Sciatic nerve (tissue), 2 donors: Measurements from ENCODE around the gene CCDC110. TPM values are rescaled to one million over a fixed set of nuclear protein-coding genes. Genes with fewer than 3 reads are reported as not detected.

Experiments used
- ATAC-seq: fragments of 200-7000 bp; cut with Tn5 transposase; one replicate; pipeline ENCODE4 v1.9.1; 2020; ENCODE audit warnings: mild to moderate bottlenecking, moderate library complexity
- DNase-seq: peaks from one replicate; pipeline ENCODE4 v3.0.0-alpha.2; 2020; ENCODE audit warnings: low spot score
- intact Hi-C: fragments of 100-400 bp; cut with DNase I; formaldehyde crosslinking; loops from one replicate; pipeline ENCODE4 v1.14.2; 2022
- total RNA-seq: library from RNA; stranded (reverse); fragmentation: NEBNext Ultra II Directional; extraction: Animal tissue kit (Norgen Biotek cat#: 25700); gene quantifications from one replicate; pipeline ENCODE4 v1.2.1, GENCODE V29; 2021
- donor health status: DM: no; HTN: no; CAD: no.
- donor health status: DM: no; HTN: no; CAD: no.

Gene CCDC110
- total RNA-seq, 1 donor from 2014 or later, result 0.36 TPM

DNA sequence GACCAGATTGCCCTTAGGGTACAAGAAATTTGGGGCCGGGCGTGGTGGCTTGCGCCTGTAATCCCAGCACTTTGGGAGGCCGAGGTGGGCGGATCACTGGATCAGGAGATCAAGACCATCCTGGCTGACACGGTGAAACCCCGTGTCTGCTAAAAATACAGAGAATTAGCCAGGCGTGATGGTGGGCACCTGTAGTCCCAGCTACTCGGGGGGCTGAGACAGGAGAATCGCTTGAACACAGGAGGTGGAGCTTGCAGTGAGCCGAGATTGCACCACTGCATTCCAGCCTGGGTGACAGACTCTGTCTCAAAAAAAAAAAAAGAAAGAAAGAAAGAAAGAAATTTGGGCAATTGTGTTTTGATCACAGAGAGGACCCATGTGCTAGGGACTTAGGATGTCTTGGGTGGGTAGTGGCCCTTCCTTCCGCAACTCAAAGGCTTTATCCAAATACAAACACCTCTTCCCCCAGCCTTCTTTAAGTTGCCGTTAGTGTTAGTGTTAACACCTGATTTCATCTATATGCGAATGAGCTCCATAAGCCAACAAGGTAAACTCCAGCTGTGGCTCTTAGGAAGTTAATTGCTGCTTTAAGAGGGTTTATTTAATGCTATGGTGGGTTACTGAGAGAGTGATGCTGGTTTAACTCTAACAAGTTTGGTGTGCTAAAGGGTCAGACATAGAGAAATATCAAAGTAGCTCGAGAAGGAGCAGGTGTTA lies 8.6 kb upstream of the CCDC110 start:
- no peak for DNase-seq
- no peak for ATAC-seq
- intact Hi-C loops, result no loop called here

DNA sequence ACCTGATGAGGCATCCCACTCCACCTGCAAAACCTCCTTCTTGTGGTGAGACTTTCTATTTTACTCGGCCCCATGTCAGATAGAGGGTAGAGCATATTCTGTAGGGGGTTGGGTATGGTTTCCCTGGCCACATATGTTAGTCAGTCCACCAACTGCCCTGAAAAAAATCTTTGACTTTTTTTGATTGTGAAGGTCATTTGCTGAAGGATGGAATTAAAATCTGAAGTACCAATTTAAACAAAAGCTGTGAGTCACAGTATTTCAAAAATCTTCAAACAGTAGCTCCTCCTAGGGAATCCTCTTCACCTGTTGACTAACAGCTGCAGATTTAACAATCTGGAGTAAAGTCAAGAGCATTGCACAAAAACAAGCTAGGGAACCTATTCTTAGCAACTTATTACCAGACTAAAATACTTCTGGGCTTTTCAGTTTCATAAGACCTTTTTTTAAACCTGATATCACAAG lies 8.0 kb upstream of the CCDC110 start:
- DNase-seq (no peak), ATAC-seq (no peak)
- intact Hi-C loops, result loop anchor here (5.0 kb wide), 1 partner anchor 123 kb away; no protein-coding TSS in a partner anchor

DNA sequence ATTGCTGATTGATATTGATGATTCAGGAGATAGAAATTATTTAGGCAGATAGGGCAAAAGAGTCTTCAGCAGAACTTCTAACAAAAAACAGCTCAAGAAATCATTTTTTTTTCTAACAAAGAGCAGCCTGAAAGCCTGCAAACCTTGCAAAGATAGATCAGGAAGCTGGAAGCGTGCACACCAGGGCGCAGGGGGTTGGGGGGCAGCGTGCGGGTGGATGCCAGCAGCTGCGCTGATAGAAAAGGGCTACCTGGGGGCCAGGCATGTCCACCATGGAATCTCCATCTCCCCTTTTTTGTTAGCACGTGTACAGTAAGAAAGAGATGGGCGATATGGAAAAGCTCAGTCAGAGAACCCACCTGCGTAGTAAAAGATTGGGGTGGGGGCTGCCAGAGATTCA lies 1.7 kb upstream of the CCDC110 start:
- intact Hi-C loops, result loop anchor here (5.0 kb wide), 1 partner anchor 114 kb away; no protein-coding TSS in a partner anchor
- ATAC-seq, result no peak
- DNase-seq, result no peak

DNA sequence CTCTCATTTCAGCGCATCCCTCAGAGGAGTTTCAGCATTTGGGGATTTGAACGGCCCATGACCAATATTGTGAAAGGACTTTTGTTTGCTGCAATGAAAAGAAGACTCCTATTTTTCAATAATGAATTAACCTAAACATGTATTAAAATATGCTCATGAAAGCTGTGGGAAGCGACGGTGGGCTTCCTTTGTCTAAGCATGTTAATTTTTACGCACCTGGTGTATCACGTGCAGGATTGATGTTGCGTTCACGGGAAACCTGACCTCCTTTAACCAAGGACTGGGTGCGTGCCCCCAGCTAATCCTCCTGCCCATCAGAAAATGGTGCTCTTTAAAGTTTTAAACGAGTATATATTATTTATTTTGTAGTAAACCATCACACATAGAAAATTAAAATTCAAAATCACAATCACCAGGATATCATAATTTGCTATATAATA lies 590 bp upstream of the CCDC110 start:
- ATAC-seq, result no peak
- intact Hi-C loops, result loop anchor here (5.0 kb wide), 1 partner anchor 115 kb away; no protein-coding TSS in a partner anchor
- DNase-seq, result no peak

DNA sequence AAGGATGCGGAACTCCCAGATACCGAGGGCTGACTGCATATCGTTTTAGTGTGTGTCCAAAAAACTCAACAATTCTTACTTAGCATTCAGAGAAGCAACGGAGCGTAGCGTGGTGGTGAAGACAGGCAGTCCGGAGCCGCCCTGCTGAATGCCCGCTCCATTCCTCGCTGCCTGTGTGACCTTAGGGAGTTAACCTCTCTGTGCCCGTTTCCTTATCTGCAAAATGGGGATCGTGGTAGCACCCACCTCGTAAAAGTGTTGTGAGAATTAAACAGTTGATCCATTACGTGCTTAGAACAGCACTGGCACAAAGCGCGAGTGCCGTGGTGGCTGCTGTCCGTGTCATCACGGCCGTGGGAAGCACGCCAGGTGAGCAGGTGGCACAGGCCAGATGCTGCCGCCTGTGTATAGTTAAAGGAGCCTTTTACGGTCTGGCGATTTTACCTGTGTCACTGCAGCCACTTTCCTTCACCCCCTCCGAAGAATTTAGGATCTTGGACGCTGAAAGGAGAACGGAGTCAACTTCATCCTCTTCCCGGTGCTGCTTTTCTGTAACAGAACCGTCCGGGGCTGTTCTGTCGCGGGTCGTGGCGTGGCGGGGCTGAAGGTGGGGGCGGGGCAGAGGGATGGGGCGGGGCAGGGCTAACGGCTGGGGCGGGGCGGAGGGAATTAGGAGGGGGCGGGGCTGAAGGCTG lies 885 bp downstream of the CCDC110 start:
- intact Hi-C loops, result loop anchor here (5.0 kb wide), 1 partner anchor 117 kb away; no protein-coding TSS in a partner anchor
- peak; percentile 83 for DNase-seq
- ATAC-seq, result peak; percentile 46

DNA sequence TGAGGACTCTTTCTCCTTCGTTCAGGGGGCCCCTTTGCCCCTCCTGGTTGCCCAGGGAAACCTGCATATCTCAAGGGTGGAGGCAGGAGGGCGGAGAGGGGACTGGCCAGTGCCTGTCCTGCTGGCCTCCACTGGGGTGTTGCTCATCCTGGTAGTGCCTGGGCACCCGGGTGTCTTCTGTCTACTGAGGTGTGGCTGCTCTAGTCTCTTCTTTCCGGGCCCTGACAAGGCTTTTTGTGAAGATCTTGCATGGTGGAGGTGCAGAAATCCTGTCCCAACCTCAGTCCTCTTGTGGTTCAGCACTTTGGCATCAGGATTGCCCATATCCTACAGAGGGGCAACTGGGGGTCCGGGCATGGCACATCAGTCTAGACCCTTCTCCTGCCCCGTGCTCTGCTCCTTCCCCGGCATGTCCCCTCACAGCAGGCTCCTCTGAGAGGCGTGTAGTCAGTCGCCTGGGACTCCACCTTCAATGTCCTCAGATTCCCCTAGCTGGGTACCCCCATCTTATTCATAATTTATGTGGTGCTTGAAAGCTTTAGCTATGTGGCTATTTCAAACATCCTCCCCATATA lies 1.9 kb downstream of the CCDC110 start:
- intact Hi-C loops, result loop anchor here (5.0 kb wide), 1 partner anchor 118 kb away; no protein-coding TSS in a partner anchor
- no peak for DNase-seq
- ATAC-seq, result no peak

DNA sequence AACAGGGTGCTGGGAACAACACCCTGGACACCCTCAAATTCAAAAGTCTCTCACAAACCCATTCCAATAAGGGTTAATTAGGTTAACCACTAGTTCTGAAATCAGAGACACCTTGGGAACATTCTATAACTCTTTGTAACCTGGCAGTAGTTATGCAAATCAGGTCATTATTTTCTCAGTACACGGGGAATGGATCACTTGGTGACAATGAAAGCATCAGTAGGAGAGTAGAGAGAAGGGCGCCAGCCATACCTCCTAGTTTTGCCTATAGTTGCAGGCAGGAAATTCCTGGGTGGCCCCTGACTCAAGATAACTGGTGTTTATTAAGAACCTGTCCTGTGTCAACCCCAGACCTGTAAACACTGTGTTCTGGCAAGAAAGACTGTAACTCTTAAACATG lies 2.5 kb downstream of the CCDC110 start:
- no peak for ATAC-seq
- intact Hi-C loops, result no loop called here
- DNase-seq, result no peak

DNA sequence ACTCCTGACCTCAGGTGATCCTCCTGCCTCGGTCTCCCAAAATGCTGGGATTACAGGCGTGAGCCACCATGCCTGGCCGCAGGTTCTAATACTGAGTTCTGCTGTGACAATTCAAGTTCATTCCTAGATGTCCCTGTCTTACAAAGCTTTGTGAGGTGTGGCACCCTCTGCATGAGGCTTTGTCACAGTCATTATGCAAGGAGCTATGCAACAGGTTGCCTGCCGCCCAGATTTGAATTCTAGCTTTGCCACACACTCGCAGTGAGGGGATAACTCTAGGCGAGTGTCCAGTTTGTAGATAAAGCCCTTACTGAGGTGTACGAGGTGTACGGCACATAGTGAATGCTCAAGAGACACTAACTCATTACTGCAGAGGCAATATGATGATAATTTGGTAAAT lies 3.5 kb downstream of the CCDC110 start:
- no peak for ATAC-seq
- no peak for DNase-seq
- intact Hi-C loops, result no loop called here

DNA sequence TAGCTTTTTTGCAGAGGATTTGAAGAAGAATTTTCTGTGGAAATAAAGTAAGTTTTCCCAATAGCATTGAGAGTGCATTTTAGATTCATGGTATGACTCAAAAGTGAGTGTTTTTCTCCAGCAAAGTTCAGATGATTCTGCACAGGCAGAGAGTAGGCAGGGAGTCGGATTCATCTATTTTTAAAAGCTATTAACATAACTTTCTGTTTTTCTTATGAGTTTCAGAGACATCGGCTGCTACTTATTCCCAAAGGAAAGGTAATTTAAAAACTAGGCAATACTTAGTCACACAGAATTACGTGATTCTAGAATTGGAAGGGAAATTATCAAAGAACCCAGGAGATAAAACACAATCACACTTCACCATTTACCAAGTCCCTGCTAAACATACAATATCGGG lies 4.4 kb downstream of the CCDC110 start:
- intact Hi-C loops, result no loop called here
- DNase-seq (no peak), ATAC-seq (no peak)

DNA sequence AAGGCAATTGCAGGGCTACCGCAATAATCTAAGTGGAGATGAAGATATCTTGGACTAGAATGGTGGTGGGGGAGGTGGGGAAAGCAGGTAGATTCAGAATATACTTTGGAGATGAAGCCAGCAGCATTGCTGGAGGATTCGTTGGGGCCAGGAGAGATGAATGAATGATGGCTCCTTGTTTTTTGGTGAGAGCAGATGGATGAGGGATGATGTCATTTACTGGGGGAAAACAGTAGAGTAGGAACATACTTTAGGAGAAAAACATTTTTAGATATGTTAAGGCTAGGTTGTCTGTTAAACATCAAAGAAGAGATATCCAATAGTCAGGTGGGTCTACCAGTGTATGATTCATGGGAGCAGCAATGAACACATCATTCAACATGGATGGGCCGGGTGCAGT lies 5.8 kb downstream of the CCDC110 start:
- no peak for ATAC-seq
- intact Hi-C loops, result no loop called here

DNA sequence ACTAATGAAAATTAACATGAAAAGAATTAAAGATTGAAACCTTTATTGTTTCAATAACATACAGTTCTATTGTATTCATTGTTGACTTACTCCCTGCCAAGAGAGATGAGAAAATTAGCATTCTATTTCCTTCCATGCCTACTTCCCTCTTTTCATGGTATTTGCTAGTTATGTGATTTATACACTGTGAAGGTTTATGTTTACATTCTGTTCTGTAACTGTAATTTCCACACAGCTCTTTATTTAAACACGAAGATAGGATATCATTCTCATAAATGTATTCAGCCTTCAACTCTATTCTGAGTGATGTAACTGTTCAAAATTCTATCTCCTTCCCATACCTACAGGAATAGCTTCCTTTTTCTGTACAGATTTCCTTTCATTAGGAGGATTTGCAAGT lies 6.6 kb downstream of the CCDC110 start:
- intact Hi-C loops, result no loop called here
- ATAC-seq (no peak), DNase-seq (no peak)

More for the DNA sequence above, 5.8 kb downstream of the CCDC110 start:
- DNase-seq, result no peak

DNA sequence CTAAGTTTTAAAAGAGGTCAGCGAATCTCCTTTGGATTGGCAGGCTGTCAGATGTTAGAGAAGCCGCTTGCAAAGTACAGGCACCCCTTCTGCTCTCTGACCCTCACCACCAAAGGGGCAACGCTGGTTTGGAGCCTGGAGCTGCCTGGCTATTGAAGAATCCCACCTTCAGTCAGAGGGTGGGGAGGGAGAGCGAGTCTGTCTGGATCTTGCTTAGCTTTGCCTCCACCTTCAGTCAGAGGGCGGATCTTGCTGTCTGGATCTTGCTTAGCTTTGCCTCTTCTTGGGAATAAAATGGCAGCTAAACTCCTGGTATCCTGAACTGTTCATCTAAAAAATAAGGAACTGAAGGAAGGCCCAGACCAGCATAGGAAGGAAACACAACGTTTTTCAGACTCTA lies 7.3 kb downstream of the CCDC110 start:
- ATAC-seq, result no peak
- intact Hi-C loops, result no loop called here

DNA sequence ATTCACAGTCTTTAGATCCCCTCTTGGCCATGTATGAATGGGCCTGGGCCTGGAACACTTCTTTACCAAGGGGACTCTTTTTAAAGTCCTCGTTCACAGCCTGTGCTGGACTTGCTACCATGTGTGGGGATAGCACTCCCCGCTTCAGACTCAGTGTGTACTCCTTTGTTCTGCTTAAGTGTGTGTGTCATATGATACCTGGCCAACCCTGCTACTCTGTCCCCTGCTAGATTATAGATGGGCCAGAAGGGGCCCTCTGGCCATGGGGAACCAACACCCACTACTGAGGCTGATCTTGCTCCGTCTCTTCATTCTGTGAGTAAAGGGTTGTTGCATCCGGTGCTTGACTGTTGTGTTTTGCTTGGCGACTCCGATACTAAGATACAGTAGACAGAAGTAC lies 8.0 kb downstream of the CCDC110 start:
- DNase-seq (no peak), ATAC-seq (no peak)
- intact Hi-C loops, result no loop called here

More for the DNA sequence above, 7.3 kb downstream of the CCDC110 start:
- DNase-seq, result no peak

DNA sequence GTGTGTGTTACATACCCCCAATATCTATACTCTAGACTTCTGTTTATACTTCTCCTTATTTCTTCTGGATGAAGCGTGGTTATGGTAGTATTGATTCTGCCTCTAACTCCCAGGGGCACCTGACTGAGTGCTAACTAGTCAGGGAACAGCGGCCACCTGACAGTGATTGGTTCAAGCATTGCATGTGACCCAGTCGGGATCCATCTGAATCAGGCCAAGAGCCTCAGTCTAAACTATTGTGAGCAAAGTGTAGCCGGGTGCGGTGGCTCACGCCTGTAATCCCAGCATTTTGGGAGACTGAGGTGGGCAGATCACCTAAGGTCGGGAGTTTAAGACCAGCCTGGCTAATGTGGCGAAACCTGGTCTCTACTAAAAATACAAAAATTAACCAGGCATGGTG lies 10.0 kb downstream of the CCDC110 start:
- intact Hi-C loops, result no loop called here
- DNase-seq, result no peak
- no peak for ATAC-seq

DNA sequence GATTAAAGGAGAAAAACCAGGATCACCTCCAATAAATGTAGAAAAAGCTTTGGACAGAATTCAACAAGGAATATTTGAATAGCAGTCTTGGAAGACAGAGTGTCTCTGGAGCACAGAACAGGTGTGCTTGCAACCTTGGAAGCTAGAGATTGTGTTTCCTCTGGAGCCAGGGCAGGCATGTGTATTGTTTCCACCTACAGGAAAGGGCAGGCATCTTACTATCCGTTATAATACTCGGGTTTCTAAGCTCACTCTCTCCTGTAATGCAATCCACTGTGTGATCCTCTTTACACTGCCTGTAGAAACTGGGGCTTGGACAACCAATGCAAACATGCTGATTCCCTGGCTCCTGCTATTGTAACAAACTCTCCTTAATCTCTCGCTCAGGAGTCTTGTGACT lies 14.4 kb downstream of the CCDC110 start:
- intact Hi-C loops, result no loop called here
- ATAC-seq (no peak), DNase-seq (no peak)

DNA sequence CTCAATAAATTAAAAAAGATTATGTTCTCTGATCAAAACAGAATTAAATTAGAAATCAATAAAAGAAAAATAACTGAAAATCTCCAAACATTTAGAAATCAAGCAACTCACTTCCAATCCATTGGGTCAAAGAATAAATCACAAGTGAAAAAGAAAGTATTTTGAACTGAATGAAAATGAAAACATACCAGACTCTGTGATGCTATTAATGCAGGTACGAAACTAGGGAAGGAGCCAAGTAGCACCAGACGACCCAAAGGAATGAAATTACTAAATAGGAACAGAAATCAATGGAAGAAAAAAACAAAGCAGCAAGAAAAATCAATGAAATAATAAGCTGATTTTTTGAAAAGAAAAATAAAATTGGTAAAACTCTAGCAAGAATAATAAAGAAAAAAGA lies 15.4 kb downstream of the CCDC110 start:
- ATAC-seq (no peak), DNase-seq (no peak)
- intact Hi-C loops, result no loop called here

DNA sequence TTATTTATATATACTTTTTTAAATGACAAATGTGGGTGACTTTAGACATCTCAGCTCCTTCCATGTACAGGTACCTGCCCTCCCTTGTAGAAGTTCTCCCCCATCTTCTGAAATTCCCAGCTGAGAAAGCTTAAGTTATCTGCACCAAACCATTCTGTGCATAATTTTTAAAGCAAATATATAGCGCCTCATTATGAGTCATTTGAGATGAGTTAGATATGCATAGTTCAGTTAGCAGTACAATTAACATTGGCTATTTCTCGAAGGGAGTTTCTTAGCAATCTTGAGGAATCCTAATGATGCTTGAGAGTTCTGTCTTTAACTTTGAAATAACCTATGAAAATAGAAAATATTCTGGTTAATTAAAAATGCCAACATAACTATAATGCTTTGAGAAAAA lies 26.3 kb downstream of the CCDC110 start:
- ATAC-seq (no peak), DNase-seq (no peak)
- intact Hi-C loops, result no loop called here

DNA sequence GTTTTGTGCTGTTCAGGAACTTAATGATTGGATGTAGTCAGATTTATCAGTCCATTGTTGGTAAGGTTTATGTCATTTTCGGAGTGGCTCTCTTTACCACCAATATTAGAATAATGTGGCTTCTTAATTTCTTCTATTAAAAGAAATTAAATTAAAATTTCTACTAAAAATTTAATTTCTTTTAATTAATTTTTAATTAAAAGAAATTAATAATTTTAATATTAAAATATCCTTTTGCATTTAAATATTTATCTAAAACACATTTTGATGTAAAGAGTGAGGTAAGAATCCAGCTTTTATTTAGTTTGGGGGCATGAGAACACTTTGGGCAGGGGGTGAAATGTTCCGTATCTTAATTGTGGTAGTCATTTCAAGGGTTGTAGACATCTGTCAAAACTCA lies 30.1 kb downstream of the CCDC110 start:
- ATAC-seq (no peak), DNase-seq (no peak)
- intact Hi-C loops, result no loop called here

DNA sequence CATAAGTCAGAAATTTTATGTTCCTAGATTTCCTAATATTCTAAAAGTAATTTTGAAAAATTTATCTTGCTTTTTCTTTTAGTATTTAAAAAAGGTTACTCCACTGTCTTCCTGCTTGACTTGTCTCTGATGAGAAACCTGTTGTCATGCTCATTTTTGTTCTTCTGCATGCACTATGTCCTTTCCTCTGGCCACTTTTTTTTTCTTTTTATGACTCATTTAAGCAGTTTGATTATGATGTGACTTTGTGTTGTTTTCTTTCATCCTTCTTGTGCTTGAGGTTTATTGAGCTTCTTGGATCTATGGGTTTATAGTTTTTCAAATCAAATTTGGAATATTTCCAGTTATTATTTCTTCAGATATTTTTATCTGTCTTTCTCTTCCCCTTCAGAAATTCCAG lies 33.7 kb downstream of the CCDC110 start:
- DNase-seq (no peak), ATAC-seq (no peak)
- intact Hi-C loops, result no loop called here

DNA sequence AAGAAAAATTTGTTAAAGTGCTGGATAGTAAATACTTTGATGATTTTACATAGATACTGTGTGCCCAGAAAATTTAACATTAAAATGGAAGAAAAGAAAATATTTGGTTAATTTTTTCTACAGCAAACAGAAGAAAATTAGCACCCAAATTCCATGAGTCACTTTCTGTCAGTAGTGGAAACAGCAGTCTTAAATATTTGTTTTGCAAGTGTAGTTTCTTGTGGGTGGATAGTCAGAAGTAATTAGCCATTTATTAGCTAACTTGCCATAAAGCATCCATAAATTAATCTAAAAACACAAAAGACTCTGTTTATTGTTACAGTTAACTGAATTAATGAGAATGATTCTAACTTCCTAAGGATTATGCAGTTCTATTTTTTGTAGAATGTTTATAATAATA lies 36.1 kb downstream of the CCDC110 start:
- ATAC-seq (no peak), DNase-seq (no peak)
- intact Hi-C loops, result no loop called here
